ENCODE data around the gene TMEM82.
"Not testable (repeated sequence)": the region's sequence is repeated elsewhere in the genome, so short reads cannot be mapped to it uniquely, and the experiment has no call there.

The TMEM82 gene

DNA sequence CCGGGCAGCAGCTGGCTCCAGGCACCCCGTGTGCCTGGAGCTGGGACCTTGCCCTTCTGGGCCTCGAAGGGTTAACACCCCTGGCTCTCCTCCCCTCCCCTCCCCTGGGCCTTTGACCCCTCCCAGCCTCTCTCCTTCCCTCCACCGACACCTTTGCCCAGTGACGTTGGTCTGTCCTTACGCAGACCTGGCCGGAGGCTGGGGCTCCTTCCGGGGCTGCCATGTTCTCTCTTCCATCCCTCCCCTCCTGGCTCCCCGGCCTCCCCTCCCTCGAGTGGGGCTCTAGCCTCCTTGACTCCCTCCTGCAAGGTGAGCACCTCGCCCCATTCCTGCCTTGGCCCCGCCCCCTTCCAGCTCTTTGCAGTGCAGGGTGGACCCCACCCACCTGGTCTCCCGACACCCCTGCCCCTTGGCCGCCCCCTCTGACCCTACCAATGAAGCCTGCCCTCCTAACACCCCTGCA is at the start of gene TMEM82:
TSS of gene TMEM82 (plus strand) at position 161 of the 463 bp plus-strand sequence. CDS start at position 222, 61 bp downstream.
- DNase-seq (ENCODE audit: low read depth in 3 of 3), result no peak

GRCh38 chr1:15693371-15693770 is 48.9 kb upstream of the TMEM82 start:
- DNase-seq (ENCODE audit: low read depth in 3 of 3), result no peak

- DNase-seq (ENCODE audit: low read depth in 3 of 3), result no peak
Measured at GRCh38 chr1:15696956-15697521, 45.3 kb upstream of the TMEM82 start.

GRCh38 chr1:15698201-15698600 is 44.1 kb upstream of the TMEM82 start:
- no peak for DNase-seq (ENCODE audit: low read depth in 3 of 3)

DNA sequence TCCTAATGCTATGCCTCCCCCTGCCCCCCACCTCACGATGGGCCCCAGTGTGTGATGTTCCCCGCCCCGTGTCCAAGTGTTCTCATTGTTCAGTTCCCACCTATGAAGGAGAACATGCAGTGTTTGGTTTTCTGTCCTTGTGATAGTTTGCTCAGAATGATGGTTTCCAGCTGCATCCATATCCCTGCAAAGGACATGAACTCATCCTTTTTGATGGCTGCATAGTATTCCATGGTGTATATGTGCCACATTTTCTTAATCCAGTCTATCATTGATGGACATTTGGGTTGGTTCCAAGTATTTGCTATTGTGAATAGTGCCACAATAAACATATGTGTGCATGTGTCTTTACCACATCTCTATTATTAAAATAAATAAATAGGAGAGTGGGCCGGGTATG is 43.0 kb upstream of the TMEM82 start:
- not testable (repeated sequence) for DNase-seq (ENCODE audit: low read depth in 3 of 3)

DNA sequence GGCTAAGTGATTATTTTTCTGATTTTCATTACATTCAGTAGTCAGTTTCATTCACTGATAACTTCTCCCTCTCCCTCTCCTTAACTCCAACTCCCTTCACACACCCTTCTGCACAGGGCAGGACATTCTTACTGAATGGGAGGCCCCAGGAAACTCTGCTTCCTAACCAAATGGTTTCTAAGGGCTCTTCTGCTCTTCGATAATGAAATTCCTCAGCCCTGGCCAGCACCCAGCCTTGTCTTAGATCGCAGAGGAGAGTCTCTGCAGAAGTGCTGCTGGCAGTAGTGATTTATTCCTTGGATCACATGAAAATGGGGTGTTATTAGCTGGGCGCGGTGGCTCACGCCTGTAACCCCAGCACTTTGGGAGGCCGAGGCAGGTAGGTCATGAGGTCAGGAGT is 41.8 kb upstream of the TMEM82 start:
- DNase-seq (ENCODE audit: low read depth in 3 of 3), result no peak

- no peak for DNase-seq (ENCODE audit: low read depth in 3 of 3)
Measured at GRCh38 chr1:15701784-15702183, 40.5 kb upstream of the TMEM82 start.

GRCh38 chr1:15702722-15703550 is 39.4 kb upstream of the TMEM82 start:
- DNase-seq (ENCODE audit: low read depth in 3 of 3), result no peak

DNA sequence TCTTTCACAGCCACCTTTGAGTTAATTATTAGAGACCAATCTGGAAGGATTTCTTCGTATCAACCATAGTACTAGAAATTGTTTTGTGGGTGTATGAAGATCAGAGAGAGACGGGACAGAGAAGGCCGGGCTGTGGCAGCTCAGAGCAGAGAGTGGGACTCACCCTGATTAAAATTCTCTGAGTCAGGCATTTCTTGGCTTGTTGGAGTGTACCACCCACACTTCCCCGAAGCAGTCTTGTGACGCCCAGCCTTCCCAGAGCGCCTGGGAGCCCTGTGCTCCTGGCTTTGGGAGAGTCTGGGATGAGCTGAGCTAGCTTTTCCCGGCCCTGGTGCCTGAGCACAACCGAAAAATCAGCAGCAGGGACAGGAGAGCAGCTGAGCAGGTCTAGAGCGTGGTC is 38.7 kb upstream of the TMEM82 start:
- no peak for DNase-seq (ENCODE audit: low read depth in 3 of 3)

DNA sequence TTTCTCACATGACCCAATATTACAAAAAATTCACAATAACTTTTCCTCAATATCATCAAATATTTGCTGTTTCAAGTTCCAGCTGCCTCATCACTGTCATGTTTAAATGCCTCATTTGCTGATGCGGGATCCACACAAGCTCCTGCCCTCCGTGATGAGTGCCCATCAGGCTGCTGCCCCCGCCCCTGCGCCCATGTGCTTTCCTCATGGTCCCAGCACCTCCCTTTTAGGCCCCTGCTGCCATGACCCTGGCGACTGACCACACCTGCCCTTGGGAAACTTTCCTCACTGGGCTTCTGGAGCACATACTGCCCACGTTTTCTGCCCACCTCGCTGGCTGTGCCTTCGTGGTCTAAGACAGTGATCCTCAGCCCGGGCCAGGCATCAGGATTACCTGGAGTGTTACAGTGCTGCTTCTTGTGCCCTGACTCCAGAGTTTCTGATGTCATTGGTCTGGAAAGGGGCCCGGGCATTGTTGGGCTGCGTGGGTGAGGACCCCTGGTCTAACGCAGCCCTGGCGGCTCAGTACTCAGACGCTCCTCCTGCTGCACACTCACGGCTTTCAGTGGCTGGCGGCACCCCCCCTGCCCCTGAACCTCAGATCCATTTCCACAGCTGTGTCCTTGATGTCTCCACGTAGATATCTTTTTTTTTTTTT is 37.6 kb upstream of the TMEM82 start:
- no peak for DNase-seq (ENCODE audit: low read depth in 3 of 3)

DNA sequence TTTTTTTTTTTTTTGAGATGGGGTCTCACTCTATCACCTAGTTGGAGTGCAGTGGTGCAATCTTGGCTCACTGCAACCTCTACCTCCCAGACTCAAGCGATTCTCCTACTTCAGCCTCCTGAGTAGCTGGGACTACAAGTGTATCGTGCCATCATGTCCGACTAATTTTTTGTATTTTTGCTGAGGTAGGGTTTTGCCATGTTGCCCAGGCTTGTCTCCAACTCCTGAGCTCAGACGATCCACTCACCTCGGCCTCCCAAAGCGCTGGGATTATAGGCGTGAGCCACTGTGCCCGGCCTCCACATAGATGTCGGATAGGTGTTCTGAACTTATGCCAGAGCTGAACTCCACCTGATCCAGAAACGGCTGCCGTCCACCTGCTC is 37.1 kb upstream of the TMEM82 start:
- no peak for DNase-seq (ENCODE audit: low read depth in 3 of 3)

- DNase-seq (ENCODE audit: low read depth in 3 of 3), result no peak
Measured at GRCh38 chr1:15706751-15707150, 35.5 kb upstream of the TMEM82 start.

DNA sequence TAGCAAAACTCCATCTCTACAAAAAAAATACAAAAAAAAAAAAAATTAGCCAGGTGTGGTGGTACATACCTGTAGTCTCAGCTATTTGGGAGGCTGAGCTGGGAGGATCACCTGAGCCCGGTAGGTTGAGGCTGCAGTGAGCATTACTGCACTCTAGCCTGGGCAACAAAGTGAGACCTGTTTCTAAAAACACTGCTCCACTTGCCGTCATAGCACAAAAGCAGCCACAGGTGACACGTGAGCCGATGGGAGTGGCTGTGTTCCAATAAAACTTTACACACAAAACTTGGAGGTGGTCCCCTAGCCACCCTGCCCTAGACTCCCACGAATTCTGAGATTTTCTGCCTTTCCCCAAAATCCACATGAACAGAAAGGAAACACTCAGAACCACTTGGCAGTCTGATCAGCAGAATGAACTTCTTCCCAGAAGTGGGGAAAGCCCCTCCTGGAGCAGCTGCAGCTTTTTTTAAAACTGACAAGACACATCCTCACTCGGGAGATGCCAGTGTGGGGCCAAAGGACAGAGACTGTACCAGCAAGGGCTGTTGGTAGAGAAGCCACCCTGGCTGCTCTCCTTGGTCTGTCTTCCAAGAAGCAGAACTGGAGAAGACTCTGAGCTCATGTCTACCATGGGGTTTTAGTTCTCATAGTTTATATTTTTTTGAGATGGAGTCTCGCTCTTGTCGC is 34.9 kb upstream of the TMEM82 start:
- no peak for DNase-seq (ENCODE audit: low read depth in 3 of 3)

- no peak for DNase-seq (ENCODE audit: low read depth in 3 of 3)
Measured at GRCh38 chr1:15708486-15709137, 33.7 kb upstream of the TMEM82 start.

- DNase-seq (ENCODE audit: low read depth in 3 of 3), result no peak
Measured at GRCh38 chr1:15709226-15709625, 33.1 kb upstream of the TMEM82 start.

- DNase-seq (ENCODE audit: low read depth in 3 of 3), result no peak
Measured at GRCh38 chr1:15712168-15712567, 30.1 kb upstream of the TMEM82 start.

DNA sequence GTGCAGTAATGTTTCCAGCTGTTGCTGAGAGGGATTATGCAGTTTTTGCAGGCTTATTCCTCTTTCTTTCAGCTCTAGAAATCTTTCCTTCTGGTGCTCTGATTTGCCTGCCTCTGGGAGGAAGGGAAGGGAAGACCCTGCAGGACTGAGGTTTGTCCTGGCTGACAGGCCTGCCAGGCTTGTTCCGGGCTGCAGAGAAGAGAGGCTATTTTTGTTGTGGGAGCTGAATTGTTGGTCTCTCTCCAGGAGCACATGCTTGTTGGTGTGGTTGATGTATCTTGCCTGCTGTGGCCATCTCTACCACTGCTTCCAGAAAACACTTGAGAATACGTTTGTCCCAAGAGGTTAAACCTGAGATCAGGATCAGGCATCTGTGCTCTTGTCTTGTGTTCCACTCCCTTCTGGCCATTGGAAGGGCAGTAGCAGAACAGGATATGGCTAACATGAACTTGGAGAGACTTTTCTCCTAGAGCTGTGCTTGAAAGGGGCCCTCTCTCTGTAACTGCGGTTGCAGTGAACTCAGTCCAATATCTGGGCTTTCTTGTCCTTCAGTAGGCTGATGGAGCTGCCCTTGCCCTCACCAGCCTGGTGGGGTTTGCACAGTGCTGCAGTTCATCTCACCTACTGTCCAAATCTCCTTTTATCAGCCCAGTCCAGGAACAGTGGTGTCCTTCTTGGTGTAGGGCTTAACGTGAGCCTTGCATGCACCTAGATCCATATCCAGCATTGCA is 27.7 kb upstream of the TMEM82 start:
- DNase-seq (ENCODE audit: low read depth in 3 of 3), result no peak

DNA sequence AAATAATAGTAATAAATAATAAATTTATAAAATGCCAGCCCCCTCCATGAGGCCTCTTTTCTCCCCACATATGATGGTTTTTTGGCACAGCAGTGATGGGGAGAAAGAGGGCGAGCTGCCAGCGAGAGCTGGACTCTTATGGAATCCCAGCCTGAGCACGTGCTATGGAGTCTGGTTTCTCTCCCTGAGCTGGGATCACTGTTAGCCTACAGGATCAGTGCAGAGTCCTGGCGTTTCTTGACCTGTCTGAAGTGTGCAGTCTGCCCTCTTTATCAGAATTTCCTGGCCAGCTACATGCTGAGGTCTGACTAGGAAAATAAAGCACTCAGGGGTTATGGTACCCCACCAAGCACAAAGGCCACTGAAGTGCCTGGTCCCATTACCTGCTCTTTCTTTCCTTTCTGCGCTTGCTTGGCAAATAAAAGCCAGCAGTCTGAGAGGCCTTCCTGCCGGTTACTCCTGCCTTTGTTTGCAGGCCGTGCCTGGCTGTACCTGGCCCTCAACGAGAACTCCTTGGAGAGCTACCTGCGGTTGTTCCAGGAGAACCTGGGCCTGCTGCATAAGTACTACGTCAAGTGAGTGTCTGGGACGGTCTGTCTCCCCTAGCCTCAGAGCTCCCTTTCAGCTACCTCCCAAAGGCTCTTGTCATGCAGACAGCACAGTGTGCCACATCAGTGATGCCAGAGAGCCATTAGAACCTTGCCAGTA is 24.7 kb upstream of the TMEM82 start:
- DNase-seq (ENCODE audit: low read depth in 3 of 3), result no peak

- no peak for DNase-seq (ENCODE audit: low read depth in 3 of 3)
Measured at GRCh38 chr1:15718199-15718601, 24.1 kb upstream of the TMEM82 start.

DNA sequence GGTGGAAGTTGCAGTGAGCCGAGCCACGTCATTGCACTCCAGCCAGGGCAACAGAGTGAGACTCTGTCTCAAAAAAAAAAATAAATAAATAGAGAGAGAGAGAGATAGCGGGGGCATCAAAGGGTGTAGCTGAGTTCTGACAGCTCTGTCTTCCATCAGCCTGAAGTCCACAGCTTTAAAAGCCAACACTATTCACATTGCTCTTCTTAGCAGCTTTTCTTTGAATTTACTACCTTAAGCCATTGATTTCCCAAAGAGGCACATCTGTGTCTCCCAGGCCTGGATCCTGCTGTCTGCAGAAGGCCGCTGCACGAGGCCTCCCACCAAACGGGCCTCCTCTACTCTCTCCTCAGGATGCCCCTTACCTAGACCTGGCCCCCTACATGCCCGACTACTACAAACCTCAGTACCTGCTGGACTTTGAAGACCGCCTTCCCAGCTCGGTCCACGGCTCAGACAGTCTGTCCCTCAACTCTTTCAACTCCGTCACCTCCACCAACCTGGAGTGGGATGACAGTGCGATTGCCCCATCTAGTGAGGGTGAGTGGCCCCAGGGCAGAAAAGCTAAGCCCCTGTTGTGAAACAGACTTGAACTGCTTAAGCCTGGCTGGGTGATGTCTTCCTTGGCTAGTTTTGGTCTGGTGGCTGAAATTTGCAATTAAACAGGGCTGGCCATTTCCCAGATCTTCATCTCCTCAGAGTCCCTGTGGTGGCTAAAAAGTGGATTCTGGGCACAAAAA is 22.7 kb upstream of the TMEM82 start:
- DNase-seq (ENCODE audit: low read depth in 3 of 3), result no peak
